ENCODE data around the gene SLC35D2. TPM values are rescaled to one million over a fixed set of nuclear protein-coding genes. Genes with fewer than 3 reads are reported as not detected.
A peak's percentile ranks its signal among the peaks of the same experiment; 100 is the strongest.
"Not testable (repeated sequence)": the region's sequence is repeated elsewhere in the genome, so short reads cannot be mapped to it uniquely, and the experiment has no call there.

SLC35D2 gene
- total RNA-seq, 4 donors from 2014 or later = 5.6 to 38.5 (median 21.0) TPM

- Histone ChIP-seq H3K27me3 (no peaks in the 10 kb centered on the region), H3K4me3 (no peak overlapping the region), H3K27ac (no peak overlapping the region), H3K4me1 (no peaks in the 10 kb centered on the region), H3K9me3 (no peaks in the 10 kb centered on the region), H3K36me3 (no peaks in the 10 kb centered on the region)
- DNase-seq = peak in 1 of 2 donors; percentile 36
- intact Hi-C loops (cut with DNase I; ENCODE audit: low total_unique reads) = loop anchor here (10.0 kb wide), 1 partner anchor 103 kb away; no protein-coding TSS in a partner anchor
- TF ChIP-seq CTCF (IDR thresholded peaks at IDR 0.05) = peak; percentile 67 to 79 (median 72)
- no peak for TF ChIP-seq POLR2A (IDR thresholded peaks at IDR 0.05)
Observed at GRCh38 chr9:96317335-96317980, 66.1 kb downstream of the SLC35D2 start.

DNA sequence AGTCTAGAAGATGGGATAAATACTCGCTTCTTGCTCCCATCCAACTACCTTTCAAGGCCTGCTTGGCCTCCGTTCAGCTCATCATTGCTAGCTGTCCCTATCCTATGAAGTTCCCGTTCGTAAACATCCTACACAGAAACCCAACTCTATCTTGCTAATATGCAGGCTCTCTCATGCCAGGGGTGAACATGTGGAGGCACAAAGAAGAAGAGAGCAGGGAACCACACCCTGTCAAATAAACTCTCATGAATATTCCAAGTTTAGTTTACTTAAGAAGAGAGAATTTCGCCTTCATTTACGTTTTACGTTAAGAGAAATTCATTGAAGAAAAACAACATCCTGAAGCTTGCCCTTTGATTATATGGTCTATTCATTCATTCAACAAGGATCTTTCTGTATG is 73.7 kb downstream of the SLC35D2 start:
- H3K27me3 ChIP-seq = no peaks in the 10 kb centered on the region
- H3K27ac ChIP-seq = no peak overlapping the region
- H3K4me1 ChIP-seq = no peaks in the 10 kb centered on the region
- no peaks in the 10 kb centered on the region for H3K36me3 ChIP-seq
- no peaks in the 10 kb centered on the region for H3K9me3 ChIP-seq
- TF ChIP-seq POLR2A (IDR thresholded peaks at IDR 0.05) (no peak), CTCF (IDR thresholded peaks at IDR 0.05) (no peak)
- H3K4me3 ChIP-seq = no peak overlapping the region
- no peak for DNase-seq
- intact Hi-C loops (cut with DNase I; ENCODE audit: low total_unique reads) = loop anchor here (10.0 kb wide), 1 partner anchor 95 kb away; no protein-coding TSS in a partner anchor

GRCh38 chr9:96306958-96307357 is 76.6 kb downstream of the SLC35D2 start:
- H3K27ac ChIP-seq; H3K4me3 ChIP-seq; H3K4me1 ChIP-seq; intact Hi-C loops (cut with DNase I; ENCODE audit: low total_unique reads); DNase-seq; H3K36me3 ChIP-seq; H3K9me3 ChIP-seq; H3K27me3 ChIP-seq: not testable (repeated sequence)

- intact Hi-C loops (cut with DNase I; ENCODE audit: low total_unique reads) = no loop called here
Observed at GRCh38 chr9:96305171-96305570, 78.3 kb downstream of the SLC35D2 start.

DNA sequence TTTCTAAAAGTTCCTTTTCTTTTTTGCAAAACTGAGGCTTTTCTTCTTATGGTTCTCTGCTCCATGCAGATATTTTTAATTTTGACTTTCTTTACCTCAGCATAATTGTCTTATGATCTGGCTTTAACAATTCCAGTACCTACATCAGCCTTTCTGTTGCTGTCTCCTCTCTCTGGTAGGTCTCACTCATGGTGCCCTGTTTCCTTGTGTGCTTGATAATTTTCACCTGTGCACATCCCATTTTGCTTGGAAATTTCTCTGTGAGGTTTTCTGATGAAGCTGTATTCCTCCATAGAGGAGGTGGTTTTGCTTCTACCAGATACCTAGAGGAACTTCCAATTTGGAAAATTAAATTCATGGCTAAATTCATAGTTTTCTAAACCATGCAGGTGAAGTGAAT is 79.3 kb downstream of the SLC35D2 start:
- H3K9me3 ChIP-seq = no peaks in the 10 kb centered on the region
- no peaks in the 10 kb centered on the region for H3K4me1 ChIP-seq
- no peaks in the 10 kb centered on the region for H3K27me3 ChIP-seq
- intact Hi-C loops (cut with DNase I; ENCODE audit: low total_unique reads) = no loop called here
- no peak overlapping the region for H3K4me3 ChIP-seq
- no peaks in the 10 kb centered on the region for H3K36me3 ChIP-seq
- no peak overlapping the region for H3K27ac ChIP-seq
- TF ChIP-seq CTCF (IDR thresholded peaks at IDR 0.05) (no peak), POLR2A (IDR thresholded peaks at IDR 0.05) (no peak)
- DNase-seq = no peak

More at GRCh38 chr9:96305171-96305570, 78.3 kb downstream of the SLC35D2 start:
- H3K9me3 ChIP-seq = no peaks in the 10 kb centered on the region
- no peak overlapping the region for H3K4me3 ChIP-seq
- TF ChIP-seq CTCF (IDR thresholded peaks at IDR 0.05) = no peak
- TF ChIP-seq POLR2A (IDR thresholded peaks at IDR 0.05) = no peak
- no peak for DNase-seq
- no peaks in the 10 kb centered on the region for H3K27me3 ChIP-seq
- H3K27ac ChIP-seq = no peak overlapping the region
- no peaks in the 10 kb centered on the region for H3K4me1 ChIP-seq
- H3K36me3 ChIP-seq = no peaks in the 10 kb centered on the region

All from uterus (tissue), 4 donors.